Brain microvascular endothelial cell (primary cell): ENCODE data around the gene SH2D2A.

ENCODE experiments used
- DNase-seq: peaks from one replicate; pipeline ENCODE4 v3.0.0-alpha.2; 2020
- H3K27ac ChIP-seq: fragments of 250-450 bp; sonication (Bioruptor Pico); 2 replicates; pipeline ENCODE4 v1.5.1; 2020; ENCODE audit warnings: mild to moderate bottlenecking, moderate library complexity
- H3K27me3 ChIP-seq: fragments of 250-450 bp; sonication (Bioruptor Pico); replicated peaks from 2 replicates; pipeline ENCODE4 v1.5.1; 2020; ENCODE audit warnings: mild to moderate bottlenecking
- H3K36me3 ChIP-seq: fragments of 250-450 bp; sonication (Bioruptor Pico); replicated peaks from 2 replicates; pipeline ENCODE4 v1.5.1; 2020; ENCODE audit warnings: mild to moderate bottlenecking
- H3K4me3 ChIP-seq: 2 replicates; pipeline ENCODE4 v1.5.1; 2011; ENCODE audit warnings: low read depth, mild to moderate bottlenecking, control low read depth, low read length, moderate library complexity
- CTCF ChIP-seq: IDR thresholded peaks from 2 replicates; pipeline ENCODE4 v1.5.1; 2011; ENCODE audit warnings: low read depth, mild to moderate bottlenecking, moderate library complexity, low read length, control low read depth, inconsistent platforms; ENCODE audit errors: missing control alignments
- in situ Hi-C: cut with HindIII; loops from 2 replicates; pipeline ENCODE4 v1.10.0; 2017; ENCODE audit warnings: low sequenced_read_pairs, low pct_ligation_motif_present

The SH2D2A gene

GRCh38 chr1:156828400-156829124 lies 11.9 kb upstream of the SH2D2A start:
- in situ Hi-C loops, result no loop called here
- no peaks in the 10 kb centered on the region for H3K36me3 ChIP-seq
- no peak overlapping the region for H3K27ac ChIP-seq
- DNase-seq, result no peak
- no peak for TF ChIP-seq CTCF
- no peak overlapping the region for H3K4me3 ChIP-seq
- H3K27me3 ChIP-seq, result peaks cover 14% of the 10 kb centered on the region

GRCh38 chr1:156826630-156827029 lies 10.0 kb upstream of the SH2D2A start:
- TF ChIP-seq CTCF, result no peak
- in situ Hi-C loops, result no loop called here
- DNase-seq, result no peak
- Histone ChIP-seq H3K27ac (no peak overlapping the region), H3K27me3 (no peaks in the 10 kb centered on the region), H3K4me3 (no peak overlapping the region), H3K36me3 (no peaks in the 10 kb centered on the region)

GRCh38 chr1:156823210-156823790 lies 6.7 kb upstream of the SH2D2A start:
- TF ChIP-seq CTCF, result no peak
- Histone ChIP-seq H3K27me3 (no peaks in the 10 kb centered on the region), H3K36me3 (no peaks in the 10 kb centered on the region), H3K27ac (no peak overlapping the region), H3K4me3 (no peak overlapping the region)
- in situ Hi-C loops, result no loop called here
- no peak for DNase-seq

GRCh38 chr1:156822680-156823079 lies 6.0 kb upstream of the SH2D2A start:
- TF ChIP-seq CTCF, result no peak
- in situ Hi-C loops, result no loop called here
- Histone ChIP-seq H3K36me3 (no peaks in the 10 kb centered on the region), H3K4me3 (no peak overlapping the region), H3K27me3 (no peaks in the 10 kb centered on the region), H3K27ac (no peak overlapping the region)
- DNase-seq, result no peak

GRCh38 chr1:156821801-156822200 lies 5.2 kb upstream of the SH2D2A start:
- in situ Hi-C loops, result no loop called here
- no peaks in the 10 kb centered on the region for H3K27me3 ChIP-seq
- H3K36me3 ChIP-seq, result no peaks in the 10 kb centered on the region
- H3K4me3 ChIP-seq, result no peak overlapping the region
- H3K27ac ChIP-seq, result no peak overlapping the region
- no peak for TF ChIP-seq CTCF
- peak; percentile 77 for DNase-seq
